Measurements from ENCODE around the gene CLDN18.

DNA sequence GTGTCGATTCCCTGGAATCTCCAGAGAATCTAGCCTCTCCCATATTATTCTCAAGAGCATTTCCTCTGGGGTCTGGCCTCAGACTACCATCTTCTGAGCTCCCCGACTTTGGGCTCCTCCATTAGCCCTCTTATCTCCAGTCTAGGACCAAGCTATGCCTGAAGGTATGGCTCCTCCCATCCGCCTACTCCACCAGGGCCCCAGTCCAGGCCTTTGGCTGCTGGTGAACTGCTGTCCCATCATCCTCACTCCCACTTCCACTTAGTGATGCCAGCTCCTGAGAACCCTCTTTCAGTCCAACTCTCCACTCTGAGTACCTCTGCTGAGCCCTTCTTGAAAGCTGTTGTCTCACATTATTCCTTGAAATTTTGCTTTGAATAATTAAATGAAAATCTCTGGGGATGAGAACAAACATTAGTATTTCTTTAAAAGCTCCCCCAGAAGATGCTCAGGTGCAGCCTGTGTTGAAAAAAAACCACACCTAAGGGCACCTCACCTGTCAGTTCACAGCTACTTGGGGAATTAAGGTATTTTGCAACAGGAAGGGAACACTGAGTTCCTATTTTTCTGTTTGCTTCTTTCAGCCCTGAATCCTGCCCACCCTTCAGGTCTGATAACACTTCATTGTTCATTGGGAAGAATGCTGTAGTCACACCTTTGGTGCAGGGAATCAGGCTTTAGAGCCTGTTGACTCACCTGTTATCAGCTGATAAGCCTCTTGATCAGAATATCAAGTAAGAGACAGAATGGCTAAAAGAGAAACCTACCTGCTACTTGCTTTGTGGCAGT lies 9.5 kb downstream of the CLDN18 start:
- TF ChIP-seq POLR2A (IDR thresholded peaks at IDR 0.05) = no peak
- TF ChIP-seq, protein P1, sequence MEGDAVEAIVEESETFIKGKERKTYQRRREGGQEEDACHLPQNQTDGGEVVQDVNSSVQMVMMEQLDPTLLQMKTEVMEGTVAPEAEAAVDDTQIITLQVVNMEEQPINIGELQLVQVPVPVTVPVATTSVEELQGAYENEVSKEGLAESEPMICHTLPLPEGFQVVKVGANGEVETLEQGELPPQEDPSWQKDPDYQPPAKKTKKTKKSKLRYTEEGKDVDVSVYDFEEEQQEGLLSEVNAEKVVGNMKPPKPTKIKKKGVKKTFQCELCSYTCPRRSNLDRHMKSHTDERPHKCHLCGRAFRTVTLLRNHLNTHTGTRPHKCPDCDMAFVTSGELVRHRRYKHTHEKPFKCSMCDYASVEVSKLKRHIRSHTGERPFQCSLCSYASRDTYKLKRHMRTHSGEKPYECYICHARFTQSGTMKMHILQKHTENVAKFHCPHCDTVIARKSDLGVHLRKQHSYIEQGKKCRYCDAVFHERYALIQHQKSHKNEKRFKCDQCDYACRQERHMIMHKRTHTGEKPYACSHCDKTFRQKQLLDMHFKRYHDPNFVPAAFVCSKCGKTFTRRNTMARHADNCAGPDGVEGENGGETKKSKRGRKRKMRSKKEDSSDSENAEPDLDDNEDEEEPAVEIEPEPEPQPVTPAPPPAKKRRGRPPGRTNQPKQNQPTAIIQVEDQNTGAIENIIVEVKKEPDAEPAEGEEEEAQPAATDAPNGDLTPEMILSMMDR (IDR thresholded peaks at IDR 0.05) = no peak

All from testis (tissue), 2 donors.